GM23248 (cell line): Measurements from ENCODE around the gene BAX. TPM values are rescaled to one million over a fixed set of nuclear protein-coding genes. Genes with fewer than 3 reads are reported as not detected.

Experiments
- DNase-seq: peaks from one replicate; pipeline ENCODE4 v3.0.0-alpha.2; 2015
- H2AFZ ChIP-seq: fragments of 200-600 bp; sonication (generic); 2 replicates; pipeline ENCODE4 v1.6.1; 2016; ENCODE audit warnings: antibody characterized with exemption
- H3F3A ChIP-seq: fragments of 200-600 bp; sonication (generic); 2 replicates; pipeline ENCODE4 v1.6.1; 2016; ENCODE audit warnings: mild to moderate bottlenecking, antibody characterized with exemption, mixed run types; ENCODE audit not compliant: insufficient read depth
- H3K27ac ChIP-seq: fragments of 200-600 bp; sonication (generic); 2 replicates; pipeline ENCODE4 v1.5.1; 2016; ENCODE audit warnings: mild to moderate bottlenecking
- H3K27me3 ChIP-seq: fragments of 200-600 bp; sonication (generic); replicated peaks from 2 replicates; pipeline ENCODE4 v1.6.1; 2016; ENCODE audit warnings: mild to moderate bottlenecking; ENCODE audit not compliant: insufficient read depth
- H3K36me3 ChIP-seq: fragments of 200-600 bp; sonication (generic); 2 replicates; pipeline ENCODE4 v1.6.1; 2016; ENCODE audit warnings: low read depth, mild to moderate bottlenecking
- H3K4me1 ChIP-seq: fragments of 200-600 bp; sonication (generic); 2 replicates; pipeline ENCODE4 v1.6.1; 2016; ENCODE audit warnings: mild to moderate bottlenecking; ENCODE audit not compliant: insufficient read depth
- H3K4me2 ChIP-seq: fragments of 200-600 bp; sonication (generic); one replicate; pipeline ENCODE4 v1.6.1; 2016; ENCODE audit warnings: mild to moderate bottlenecking; ENCODE audit not compliant: unreplicated experiment
- H3K4me3 ChIP-seq: fragments of 200-600 bp; sonication (generic); 2 replicates; pipeline ENCODE4 v1.5.1; 2016; ENCODE audit warnings: mild to moderate bottlenecking
- H3K79me2 ChIP-seq: fragments of 200-600 bp; sonication (generic); 2 replicates; pipeline ENCODE4 v1.6.1; 2016; ENCODE audit warnings: mild to moderate bottlenecking; ENCODE audit not compliant: insufficient read depth
- H3K9ac ChIP-seq: fragments of 200-600 bp; sonication (generic); 2 replicates; pipeline ENCODE4 v1.6.1; 2016; ENCODE audit warnings: mild to moderate bottlenecking
- H3K9me2 ChIP-seq: fragments of 200-600 bp; sonication (generic); 2 replicates; pipeline ENCODE4 v1.6.1; 2016; ENCODE audit warnings: mixed run types, mild to moderate bottlenecking, moderate library complexity; ENCODE audit not compliant: insufficient read depth
- H3K9me3 ChIP-seq: fragments of 200-600 bp; sonication (generic); one replicate; pipeline ENCODE4 v1.6.1; 2017; ENCODE audit warnings: low read depth
- H4K20me1 ChIP-seq: fragments of 200-600 bp; sonication (generic); 2 replicates; pipeline ENCODE4 v1.6.0; 2016; ENCODE audit not compliant: insufficient read depth
- EZH2 ChIP-seq: fragments of 200-600 bp; sonication (generic); IDR thresholded peaks from 2 replicates; pipeline ENCODE4 v1.6.1; 2018; ENCODE audit warnings: antibody characterized with exemption, mild to moderate bottlenecking; ENCODE audit not compliant: insufficient read depth, poor library complexity, severe bottlenecking
- EZH2phosphoT487 ChIP-seq: fragments of 200-600 bp; sonication (generic); IDR thresholded peaks from 2 replicates; pipeline ENCODE4 v1.6.1; 2018; ENCODE audit warnings: antibody characterized with exemption, moderate library complexity, mild to moderate bottlenecking, low read depth; ENCODE audit not compliant: insufficient read depth
- whole genome bisulfite sequencing, 2 experiments: methylation state at CpG; one replicate each; pipeline ENCODE4 v1.1.6; 2015 to 2017; ENCODE audit warnings: low lambda C conversion rate in 2 of 2, low coverage in 1 of 2; ENCODE audit errors: missing lambda C conversion rate in 2 of 2; 5-methylcytosine and 5-hydroxymethylcytosine counted together
- in situ Hi-C: fragments of 300-500 bp; cut with MboI; formaldehyde crosslinking; loops from 2 replicates; pipeline ENCODE4 v1.15.0; 2020
- polyA plus RNA-seq: library from polyadenylated mRNA; unstranded; fragments of >200 nt; fragmentation: Nextera tagmentation; extraction: Ambion mirVana; gene quantifications from 2 replicates; pipeline ENCODE4 v1.2.1, GENCODE V29; 2016
- total RNA-seq: library from RNA; depleted of rRNA; stranded (reverse); fragments of >200 nt; shearing (Covaris generic); gene quantifications from 2 replicates; pipeline ENCODE4 v1.2.3, GENCODE V29; 2014

The BAX gene
- total and polyA plus RNA-seq, 2 experiments from 2014 or later: 97.3 to 106 TPM

DNA sequence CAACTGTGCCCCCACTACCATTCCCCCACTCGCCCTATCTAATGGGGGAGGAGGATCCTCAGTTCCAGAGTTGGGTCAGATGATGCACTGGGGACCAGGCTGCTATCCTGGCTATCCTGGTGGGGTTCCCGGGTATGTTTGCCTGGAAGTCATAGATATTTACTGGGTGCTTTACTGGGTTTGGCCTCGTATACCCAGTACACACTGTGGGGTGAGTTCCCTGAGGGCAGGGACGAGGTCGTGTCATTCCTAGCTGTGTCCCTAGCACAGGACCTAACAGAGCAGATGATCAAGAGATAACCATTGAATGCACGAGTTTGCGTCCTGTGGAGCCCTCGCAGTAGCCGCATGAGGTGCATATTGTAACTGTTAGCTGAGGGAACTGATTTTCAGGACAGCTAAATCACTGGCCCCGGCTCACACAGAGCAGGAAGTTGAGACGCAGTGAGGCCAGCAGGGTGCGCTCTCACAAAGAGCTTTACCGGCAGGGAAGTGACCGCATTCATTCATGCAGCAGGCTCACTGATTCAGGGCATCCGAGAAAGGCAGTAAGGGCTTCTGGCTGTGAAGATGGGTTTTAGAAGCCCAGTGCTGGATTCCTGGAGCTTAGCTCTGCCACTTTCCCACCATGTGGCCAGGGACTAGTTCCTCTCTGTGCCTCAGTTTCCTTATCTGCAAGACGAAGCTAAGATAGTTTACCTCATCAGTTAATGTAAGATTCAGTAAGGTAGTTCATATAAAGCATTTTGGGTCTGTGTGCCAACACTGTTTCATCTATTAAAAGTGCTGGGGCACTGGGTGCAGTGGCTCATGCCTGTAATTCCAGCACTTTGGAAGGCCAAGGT, 45.0 kb downstream of the BAX start:
- H3K27ac ChIP-seq: no peak overlapping the region
- H3F3A ChIP-seq: no peaks in the 10 kb centered on the region
- 36 to 39% methylated on average over 16 of the region's 16 CpGs for WGBS, 2 experiments
- H3K9me3 ChIP-seq: no peaks in the 10 kb centered on the region
- DNase-seq: peak; percentile 91
- no peak overlapping the region for H3K9ac ChIP-seq
- H3K27me3 ChIP-seq: no peaks in the 10 kb centered on the region
- H3K4me2 ChIP-seq: no peak overlapping the region
- H3K36me3 ChIP-seq: no peaks in the 10 kb centered on the region; the same call in 1 of the 2 replicates
- H3K79me2 ChIP-seq: peaks cover 54% of the 10 kb centered on the region
- H3K9me2 ChIP-seq: no peaks in the 10 kb centered on the region
- H3K4me1 ChIP-seq: peaks cover 4% of the 10 kb centered on the region; the same call in 1 of the 2 replicates
- no peak overlapping the region for H2AFZ ChIP-seq
- no peak for TF ChIP-seq EZH2
- in situ Hi-C loops: no loop called here
- no peak overlapping the region for H3K4me3 ChIP-seq
- H4K20me1 ChIP-seq: no peaks in the 10 kb centered on the region

DNA sequence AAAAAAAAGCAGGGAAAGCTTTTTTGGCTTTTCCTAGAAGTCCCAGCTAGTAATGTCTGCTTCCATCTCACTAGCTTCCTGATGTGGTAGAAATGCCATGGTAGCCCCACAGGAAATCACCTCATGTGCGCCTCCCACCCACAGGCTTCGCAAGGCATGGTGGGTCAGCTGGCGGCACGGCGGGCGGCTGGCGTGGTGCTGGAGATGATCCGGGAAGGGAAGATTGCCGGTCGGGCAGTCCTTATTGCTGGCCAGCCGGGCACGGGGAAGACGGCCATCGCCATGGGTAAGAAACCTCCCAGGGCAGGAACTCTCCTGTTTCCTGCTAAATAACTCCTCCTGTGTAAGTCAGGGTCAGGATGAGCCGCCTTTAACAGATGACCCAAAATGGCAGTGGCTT, 49.5 kb downstream of the BAX start:
- no peak for DNase-seq
- H3K9ac ChIP-seq: no peak overlapping the region
- no peaks in the 10 kb centered on the region for H3K9me2 ChIP-seq
- H3K4me1 ChIP-seq: no peaks in the 10 kb centered on the region
- H3K9me3 ChIP-seq: no peaks in the 10 kb centered on the region
- 95 to 98% methylated on average over 15 of the region's 15 CpGs for WGBS, 2 experiments
- H3K27ac ChIP-seq: no peak overlapping the region
- no peak overlapping the region for H3K4me2 ChIP-seq
- H3K36me3 ChIP-seq: peaks cover 3% of the 10 kb centered on the region; the same call in 1 of the 2 replicates
- no peaks in the 10 kb centered on the region for H3K27me3 ChIP-seq
- H2AFZ ChIP-seq: no peak overlapping the region
- no peaks in the 10 kb centered on the region for H3F3A ChIP-seq
- H3K4me3 ChIP-seq: no peak overlapping the region
- H3K79me2 ChIP-seq: peaks cover 14% of the 10 kb centered on the region; the same call in 1 of the 2 replicates
- no peak for TF ChIP-seq EZH2
- TF ChIP-seq EZH2phosphoT487: no peak
- in situ Hi-C loops: no loop called here
- H4K20me1 ChIP-seq: no peaks in the 10 kb centered on the region

- DNase-seq: no peak
- no peak overlapping the region for H2AFZ ChIP-seq
- in situ Hi-C loops: no loop called here
- no peaks in the 10 kb centered on the region for H3K9me2 ChIP-seq
- H3K9ac ChIP-seq: no peak overlapping the region
- H3K4me3 ChIP-seq: no peak overlapping the region
- no peaks in the 10 kb centered on the region for H3F3A ChIP-seq
- WGBS, 2 experiments: 93 to 97% methylated on average over 7 of the region's 7 CpGs
- no peaks in the 10 kb centered on the region for H3K4me1 ChIP-seq
- H3K36me3 ChIP-seq: peaks cover 3% of the 10 kb centered on the region; the same call in 1 of the 2 replicates
- no peak overlapping the region for H3K27ac ChIP-seq
- H3K79me2 ChIP-seq: peaks cover 11% of the 10 kb centered on the region; the same call in 1 of the 2 replicates
- no peaks in the 10 kb centered on the region for H4K20me1 ChIP-seq
- H3K27me3 ChIP-seq: no peaks in the 10 kb centered on the region
- no peak overlapping the region for H3K4me2 ChIP-seq
- H3K9me3 ChIP-seq: no peaks in the 10 kb centered on the region
- no peak for TF ChIP-seq EZH2
- no peak for TF ChIP-seq EZH2phosphoT487
Measured at GRCh38 chr19:49004964-49005614, 50.4 kb downstream of the BAX start.

- no peaks in the 10 kb centered on the region for H3K9me2 ChIP-seq
- no peaks in the 10 kb centered on the region for H4K20me1 ChIP-seq
- no peak overlapping the region for H3K4me3 ChIP-seq
- TF ChIP-seq EZH2phosphoT487: no peak
- no peak for TF ChIP-seq EZH2
- H3K27me3 ChIP-seq: no peaks in the 10 kb centered on the region
- H3K27ac ChIP-seq: no peak overlapping the region
- in situ Hi-C loops: no loop called here
- no peaks in the 10 kb centered on the region for H3K4me1 ChIP-seq
- H3K4me2 ChIP-seq: no peak overlapping the region
- WGBS, 2 experiments: 94 to 95% methylated on average over 17 to 22 of the region's 22 CpGs
- H3K9me3 ChIP-seq: no peaks in the 10 kb centered on the region
- DNase-seq: no peak
- peaks cover 6% of the 10 kb centered on the region; the same call in 1 of the 2 replicates for H3K79me2 ChIP-seq
- no peak overlapping the region for H2AFZ ChIP-seq
- no peaks in the 10 kb centered on the region for H3F3A ChIP-seq
- H3K9ac ChIP-seq: no peak overlapping the region
- H3K36me3 ChIP-seq: peaks cover 3% of the 10 kb centered on the region; the same call in 1 of the 2 replicates
Measured at GRCh38 chr19:49006905-49007304, 52.2 kb downstream of the BAX start.
